ENCODE measurements around the gene THAP8.

DNA sequence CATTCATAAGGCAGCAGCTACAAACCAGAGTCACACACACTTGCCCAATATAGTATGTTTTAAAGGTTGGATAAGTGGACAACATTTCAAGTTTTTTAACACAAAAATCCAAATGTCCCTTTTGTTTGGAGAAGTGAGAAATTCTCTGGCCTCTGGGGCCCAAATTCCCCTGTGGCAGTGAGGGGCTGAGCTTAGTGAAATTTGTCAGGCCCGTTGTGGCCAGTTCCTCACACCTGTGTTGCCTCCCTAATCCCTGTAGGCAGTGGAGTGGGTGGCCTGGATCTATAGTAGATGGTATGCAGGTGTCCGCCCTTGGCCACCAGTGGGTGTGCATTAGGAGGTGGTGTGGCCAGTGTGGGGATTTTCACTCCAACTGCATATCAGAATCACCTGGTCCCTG is 7.3 kb upstream of the THAP8 start:
- TF ChIP-seq HDAC2 (IDR thresholded peaks at IDR 0.05; ENCODE audit: borderline replicate concordance in 1 of 2, low read depth in 2 of 2, low read length in 2 of 2): no peak
- TF ChIP-seq, protein P1, sequence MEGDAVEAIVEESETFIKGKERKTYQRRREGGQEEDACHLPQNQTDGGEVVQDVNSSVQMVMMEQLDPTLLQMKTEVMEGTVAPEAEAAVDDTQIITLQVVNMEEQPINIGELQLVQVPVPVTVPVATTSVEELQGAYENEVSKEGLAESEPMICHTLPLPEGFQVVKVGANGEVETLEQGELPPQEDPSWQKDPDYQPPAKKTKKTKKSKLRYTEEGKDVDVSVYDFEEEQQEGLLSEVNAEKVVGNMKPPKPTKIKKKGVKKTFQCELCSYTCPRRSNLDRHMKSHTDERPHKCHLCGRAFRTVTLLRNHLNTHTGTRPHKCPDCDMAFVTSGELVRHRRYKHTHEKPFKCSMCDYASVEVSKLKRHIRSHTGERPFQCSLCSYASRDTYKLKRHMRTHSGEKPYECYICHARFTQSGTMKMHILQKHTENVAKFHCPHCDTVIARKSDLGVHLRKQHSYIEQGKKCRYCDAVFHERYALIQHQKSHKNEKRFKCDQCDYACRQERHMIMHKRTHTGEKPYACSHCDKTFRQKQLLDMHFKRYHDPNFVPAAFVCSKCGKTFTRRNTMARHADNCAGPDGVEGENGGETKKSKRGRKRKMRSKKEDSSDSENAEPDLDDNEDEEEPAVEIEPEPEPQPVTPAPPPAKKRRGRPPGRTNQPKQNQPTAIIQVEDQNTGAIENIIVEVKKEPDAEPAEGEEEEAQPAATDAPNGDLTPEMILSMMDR (IDR thresholded peaks at IDR 0.05; ENCODE audit: control extremely low read depth in 1 of 3, insufficient read depth in 1 of 3, low read depth in 1 of 3, low read length in 3 of 3): no peak
- TF ChIP-seq CBX5 (IDR thresholded peaks at IDR 0.05; ENCODE audit: low read depth, low read length): no peak
- TF ChIP-seq, protein P2, sequence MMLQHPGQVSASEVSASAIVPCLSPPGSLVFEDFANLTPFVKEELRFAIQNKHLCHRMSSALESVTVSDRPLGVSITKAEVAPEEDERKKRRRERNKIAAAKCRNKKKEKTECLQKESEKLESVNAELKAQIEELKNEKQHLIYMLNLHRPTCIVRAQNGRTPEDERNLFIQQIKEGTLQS (IDR thresholded peaks at IDR 0.05; ENCODE audit: insufficient read depth, low read depth, low read length): no peak
- TF ChIP-seq POLR2AphosphoS5 (IDR thresholded peaks at IDR 0.05; ENCODE audit: low read depth, low read length): no peak
- no peak for TF ChIP-seq BCL11A (IDR thresholded peaks at IDR 0.05; ENCODE audit: low read depth in 2 of 2, low read length in 2 of 2)
- no peak for TF ChIP-seq POLR2A (IDR thresholded peaks at IDR 0.05; ENCODE audit: control extremely low read depth in 1 of 2, low read depth in 2 of 2, low read length in 2 of 2)
- no peak for TF ChIP-seq NANOG (IDR thresholded peaks at IDR 0.05; ENCODE audit: insufficient read depth, low read depth, low read length, poor library complexity, severe bottlenecking)
- no peak for TF ChIP-seq TAF1 (IDR thresholded peaks at IDR 0.05; ENCODE audit: low read depth, low read length)

Data from H1 (cell line).